WI38 (cell line): Measurements from ENCODE around the gene A1BG.

Experiments used
- H3K4me3 ChIP-seq: 2 replicates; pipeline ENCODE4 v1.5.1; 2011; ENCODE audit warnings: low read depth, mild to moderate bottlenecking, control low read depth, low read length
- TF ChIP-seq, protein P1 (sequence below): IDR thresholded peaks from 2 replicates; pipeline ENCODE4 v1.5.1; 2012; ENCODE audit warnings: low read depth, mild to moderate bottlenecking, control low read depth, low read length

A1BG gene

DNA sequence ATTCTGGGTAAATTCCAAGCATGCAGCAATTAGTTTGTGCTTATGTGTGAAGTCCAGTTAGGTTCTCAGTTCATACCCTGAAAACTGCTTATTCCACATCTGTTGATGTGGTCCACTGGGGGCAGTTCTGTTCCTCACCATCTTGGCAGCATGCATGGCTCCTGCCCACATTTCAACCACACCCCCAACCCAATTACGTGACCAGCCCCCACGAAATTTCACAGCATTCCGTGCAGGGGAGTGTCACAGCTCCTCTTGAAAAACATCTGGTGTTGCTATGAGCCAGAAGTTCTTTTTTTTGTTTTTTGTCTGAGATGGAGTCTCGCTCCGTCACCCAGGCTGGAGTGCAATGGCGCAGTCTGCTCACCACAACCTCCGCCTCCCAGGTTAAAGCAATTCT is 57.2 kb downstream of the A1BG start:
- H3K4me3 ChIP-seq: no peak overlapping the region
- TF ChIP-seq, protein P1, sequence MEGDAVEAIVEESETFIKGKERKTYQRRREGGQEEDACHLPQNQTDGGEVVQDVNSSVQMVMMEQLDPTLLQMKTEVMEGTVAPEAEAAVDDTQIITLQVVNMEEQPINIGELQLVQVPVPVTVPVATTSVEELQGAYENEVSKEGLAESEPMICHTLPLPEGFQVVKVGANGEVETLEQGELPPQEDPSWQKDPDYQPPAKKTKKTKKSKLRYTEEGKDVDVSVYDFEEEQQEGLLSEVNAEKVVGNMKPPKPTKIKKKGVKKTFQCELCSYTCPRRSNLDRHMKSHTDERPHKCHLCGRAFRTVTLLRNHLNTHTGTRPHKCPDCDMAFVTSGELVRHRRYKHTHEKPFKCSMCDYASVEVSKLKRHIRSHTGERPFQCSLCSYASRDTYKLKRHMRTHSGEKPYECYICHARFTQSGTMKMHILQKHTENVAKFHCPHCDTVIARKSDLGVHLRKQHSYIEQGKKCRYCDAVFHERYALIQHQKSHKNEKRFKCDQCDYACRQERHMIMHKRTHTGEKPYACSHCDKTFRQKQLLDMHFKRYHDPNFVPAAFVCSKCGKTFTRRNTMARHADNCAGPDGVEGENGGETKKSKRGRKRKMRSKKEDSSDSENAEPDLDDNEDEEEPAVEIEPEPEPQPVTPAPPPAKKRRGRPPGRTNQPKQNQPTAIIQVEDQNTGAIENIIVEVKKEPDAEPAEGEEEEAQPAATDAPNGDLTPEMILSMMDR: no peak
